ENCODE results near the gene HK3.

GRCh38 chr5:176902102-176902814 lies 3.1 kb upstream of the HK3 start:
- TF ChIP-seq MAX (IDR thresholded peaks at IDR 0.05) = no peak
- TF ChIP-seq CTCF (IDR thresholded peaks at IDR 0.05) = no peak
- TF ChIP-seq MYC (IDR thresholded peaks at IDR 0.05; ENCODE audit: borderline replicate concordance, low read length) = no peak
- no peak for TF ChIP-seq REST (IDR thresholded peaks at IDR 0.05)
- TF ChIP-seq POLR2A (IDR thresholded peaks at IDR 0.05; ENCODE audit: low read length) = no peak
